Endometrial microvascular endothelial cells (primary cell): Measurements from ENCODE around the gene SLC1A7. TPM values are rescaled to one million over a fixed set of nuclear protein-coding genes. Genes with fewer than 3 reads are reported as not detected.
"Not testable (repeated sequence)": the region's sequence is repeated elsewhere in the genome, so short reads cannot be mapped to it uniquely, and the experiment has no call there.

ENCODE experiments used
- in situ Hi-C: cut with HindIII; loops from 2 replicates; pipeline ENCODE4 v1.10.0; 2017; ENCODE audit warnings: low sequenced_read_pairs, low pct_unique_long_range_greater_than_20kb; ENCODE audit errors: inconsistent ontology term
- total RNA-seq: library from RNA; depleted of rRNA; stranded (reverse); fragments of >200 nt; gene quantifications from one replicate; pipeline ENCODE4 v1.2.3, GENCODE V29; 2015; ENCODE audit errors: inconsistent ontology term

The SLC1A7 gene
- total RNA-seq, result not detected

GRCh38 chr1:53142226-53142853 is at the start of gene SLC1A7:
TSS of gene SLC1A7 (minus strand) at chr1:53142638. CDS start at chr1:53142449, 189 bp downstream.
- in situ Hi-C loops, result no loop called here

GRCh38 chr1:53190210-53190611 is 47.8 kb upstream of the SLC1A7 start:
- in situ Hi-C loops, result no loop called here

DNA sequence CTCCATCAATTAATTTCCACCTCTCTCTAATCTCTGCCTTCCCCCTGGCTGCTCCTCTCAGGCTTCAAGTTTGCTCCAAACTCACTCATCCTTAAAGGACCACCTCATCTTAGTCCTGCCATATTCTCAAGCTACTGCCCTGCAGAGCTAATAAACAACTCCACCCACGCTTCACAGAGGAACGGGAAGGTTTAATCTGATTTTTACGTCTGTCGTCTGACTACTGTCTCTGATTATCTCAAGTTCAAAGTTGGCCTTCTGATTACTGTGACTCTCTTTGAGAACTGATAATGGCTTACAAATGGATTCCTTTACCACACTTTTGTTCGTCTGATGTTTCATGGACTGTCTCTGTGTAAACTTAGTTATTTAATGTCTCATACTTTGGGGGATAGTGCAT is 46.6 kb upstream of the SLC1A7 start:
- in situ Hi-C loops, result no loop called here

DNA sequence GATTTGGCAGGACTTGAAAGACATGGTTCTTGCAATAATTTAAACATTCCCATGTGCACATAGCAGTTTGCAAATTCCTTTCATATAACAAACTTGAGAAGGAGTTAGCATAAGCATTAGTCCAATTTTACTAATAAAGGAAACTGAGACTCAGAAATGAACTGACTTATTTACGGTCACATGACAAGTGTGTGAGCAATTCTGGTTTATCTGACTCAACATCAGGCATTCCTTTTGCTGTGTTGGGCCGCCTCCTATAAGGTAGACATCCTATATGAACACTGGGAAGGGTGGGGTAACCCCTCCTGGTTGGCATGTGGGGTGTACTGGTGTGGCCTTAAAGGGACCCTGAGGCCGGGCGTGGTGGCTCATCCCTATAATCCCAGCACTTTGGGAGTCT is 45.7 kb upstream of the SLC1A7 start:
- in situ Hi-C loops, result no loop called here

DNA sequence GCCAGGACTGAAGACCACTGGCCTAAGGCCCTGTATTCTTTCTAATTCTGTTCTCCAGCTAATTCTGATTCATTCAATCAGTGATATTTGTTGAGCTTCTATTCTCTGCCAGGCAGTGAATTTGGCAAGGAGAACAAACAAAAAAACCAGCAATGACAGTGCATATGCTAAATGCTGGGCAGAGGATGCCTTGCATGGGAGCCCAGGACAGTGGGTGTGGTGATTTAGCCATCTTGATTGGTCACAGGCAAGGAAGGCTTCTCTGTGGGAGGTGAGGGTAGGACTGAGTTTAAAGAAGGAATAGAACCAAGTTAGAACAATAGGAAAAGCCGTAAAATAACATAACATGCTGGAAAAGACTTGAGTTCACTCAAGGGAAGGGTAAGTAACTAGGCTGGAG is 45.0 kb upstream of the SLC1A7 start:
- in situ Hi-C loops, result no loop called here

GRCh38 chr1:53186533-53186932 is 44.1 kb upstream of the SLC1A7 start:
- in situ Hi-C loops, result no loop called here

- in situ Hi-C loops, result not testable (repeated sequence)
Observed at GRCh38 chr1:53185955-53186297, 43.5 kb upstream of the SLC1A7 start.

GRCh38 chr1:53183095-53183990 is 40.9 kb upstream of the SLC1A7 start:
- in situ Hi-C loops, result no loop called here

- in situ Hi-C loops, result no loop called here
Observed at GRCh38 chr1:53182716-53183094, 40.3 kb upstream of the SLC1A7 start.

DNA sequence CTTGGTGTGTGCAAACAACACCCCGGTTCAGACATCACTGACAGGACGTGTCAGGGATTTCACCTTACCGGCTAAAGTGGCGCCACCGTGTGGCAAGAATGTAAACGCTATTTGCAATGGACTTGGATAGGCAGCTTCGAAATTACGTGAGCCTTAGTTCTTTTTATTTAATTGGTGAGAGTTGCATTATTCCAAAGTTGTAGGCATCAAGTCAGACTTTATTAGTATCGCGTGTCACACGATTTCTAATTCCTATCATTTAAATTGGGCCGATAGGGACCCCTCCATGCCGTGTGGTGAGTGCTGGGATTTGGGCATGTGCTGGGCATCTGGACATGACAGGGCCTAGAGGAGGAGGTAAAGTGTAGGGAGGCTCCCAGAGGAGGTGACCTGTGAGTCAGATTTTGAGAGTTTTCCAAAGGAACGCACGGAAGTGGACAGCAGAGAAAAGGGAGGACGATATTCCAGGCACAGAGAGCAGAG is 39.7 kb upstream of the SLC1A7 start:
- in situ Hi-C loops, result no loop called here

DNA sequence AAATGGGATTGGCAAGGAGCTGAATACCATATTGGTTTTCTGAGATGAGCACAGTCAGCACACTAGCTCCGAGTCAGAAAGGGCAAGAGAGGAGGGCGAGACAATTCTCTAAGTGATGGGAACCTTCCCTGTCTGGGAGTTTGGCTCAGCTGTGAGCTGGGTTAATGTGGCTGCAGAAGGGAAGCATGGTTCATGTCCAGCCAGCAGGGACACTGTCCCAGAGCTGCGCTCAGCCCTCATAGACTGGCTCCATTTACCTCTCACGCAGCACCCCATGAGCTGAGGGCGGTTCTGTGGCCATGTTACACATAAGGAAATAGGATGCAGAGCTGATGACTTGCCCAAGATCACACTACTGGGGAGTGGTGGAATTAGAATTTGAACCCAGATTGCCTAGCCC is 38.5 kb upstream of the SLC1A7 start:
- in situ Hi-C loops, result no loop called here

DNA sequence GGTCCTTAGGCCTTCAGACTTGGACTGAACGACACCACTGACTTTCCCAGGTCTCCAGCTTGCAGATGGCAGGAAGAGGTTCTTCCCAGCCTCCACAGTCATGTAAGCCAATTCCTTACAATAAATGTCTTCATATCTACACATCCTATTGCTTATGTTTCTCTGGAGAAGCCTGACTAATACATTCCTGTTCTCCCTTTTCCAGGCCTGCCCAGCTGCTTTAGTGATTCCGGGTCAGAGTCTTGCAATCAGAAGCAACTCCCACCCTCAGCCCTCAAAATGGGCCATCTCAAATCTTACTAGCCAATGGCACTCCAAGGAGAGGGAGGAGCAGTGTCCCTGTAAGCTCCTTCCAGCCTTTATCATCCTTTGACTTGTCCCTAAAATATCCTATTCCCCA is 37.8 kb upstream of the SLC1A7 start:
- in situ Hi-C loops, result no loop called here

DNA sequence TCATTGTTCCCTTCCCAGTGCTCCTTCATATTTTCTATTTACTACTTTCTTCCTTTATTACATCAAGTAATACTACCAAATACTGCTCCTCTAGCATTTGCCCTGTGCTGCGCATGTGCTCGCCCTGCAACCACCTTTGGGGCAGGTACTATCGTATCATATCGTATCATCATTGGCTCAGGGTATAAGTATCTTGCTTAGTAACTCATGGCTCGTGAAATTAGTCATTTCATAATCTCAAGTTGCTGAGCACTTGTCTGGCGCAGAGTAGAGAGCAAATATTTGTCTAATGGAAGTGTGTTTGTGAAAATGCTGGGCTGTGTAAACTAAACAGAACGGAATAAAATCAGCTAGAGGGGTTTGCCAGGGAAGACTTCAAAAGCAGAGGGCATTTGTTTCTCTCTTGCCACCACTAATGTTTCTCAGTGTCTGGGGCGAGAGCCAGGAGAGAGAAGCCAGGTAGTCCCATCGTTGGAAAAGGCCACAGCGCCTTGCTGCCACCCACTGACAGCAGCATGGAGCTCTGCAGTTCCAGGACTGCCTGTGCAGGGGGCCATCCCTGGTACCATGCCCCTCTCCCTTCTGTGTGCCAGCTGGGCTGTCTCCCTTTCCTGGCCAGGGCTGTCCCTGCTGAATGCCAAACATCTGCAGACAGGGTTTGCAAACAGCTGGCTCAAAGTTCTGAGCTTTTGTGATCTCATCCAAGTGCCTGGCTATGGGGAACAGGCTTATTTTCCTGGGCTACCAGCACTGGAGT is 34.2 kb upstream of the SLC1A7 start:
- in situ Hi-C loops, result no loop called here

- in situ Hi-C loops, result no loop called here
Observed at GRCh38 chr1:53174971-53175913, 32.8 kb upstream of the SLC1A7 start.

- in situ Hi-C loops, result no loop called here
Observed at GRCh38 chr1:53172426-53173128, 30.1 kb upstream of the SLC1A7 start.

DNA sequence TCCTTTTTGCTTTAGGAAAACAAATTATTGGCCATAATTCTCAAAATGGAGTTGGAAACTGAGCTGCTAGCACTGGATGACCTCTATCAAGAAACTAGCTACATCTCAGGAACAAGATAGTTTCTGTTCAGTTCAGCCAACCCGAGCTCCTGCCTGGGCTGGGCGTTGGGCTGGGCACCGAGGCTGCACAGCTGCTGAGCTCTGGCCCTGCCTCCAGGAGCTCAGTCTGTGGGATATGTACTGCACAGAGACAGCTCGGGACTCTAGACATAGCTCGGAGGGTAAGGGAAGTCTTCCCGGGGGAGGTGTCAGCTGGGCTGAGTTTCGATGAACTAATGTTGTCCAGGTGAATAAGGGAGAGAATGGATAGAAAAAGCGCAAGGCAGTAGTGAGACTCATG is 24.5 kb upstream of the SLC1A7 start:
- in situ Hi-C loops, result no loop called here

DNA sequence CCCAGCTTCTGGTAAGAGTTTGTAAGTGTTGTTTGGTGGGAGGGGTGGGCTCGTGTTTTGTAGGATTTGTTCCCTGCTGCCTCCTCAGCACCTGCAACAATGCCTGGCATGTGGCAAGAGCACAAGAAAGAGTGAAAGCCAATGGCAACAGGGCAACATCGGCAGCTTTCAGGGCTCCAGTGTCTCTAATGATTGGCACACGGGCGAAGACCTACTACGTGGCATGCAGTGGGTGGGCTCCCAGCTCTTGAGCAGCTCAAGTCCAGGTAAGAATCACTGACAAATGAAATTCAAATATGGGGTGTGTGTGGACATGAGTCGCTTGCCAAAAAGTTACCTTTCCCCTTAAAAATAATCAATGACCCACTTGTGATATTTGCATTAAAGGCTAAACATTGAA is 23.9 kb upstream of the SLC1A7 start:
- in situ Hi-C loops, result no loop called here

DNA sequence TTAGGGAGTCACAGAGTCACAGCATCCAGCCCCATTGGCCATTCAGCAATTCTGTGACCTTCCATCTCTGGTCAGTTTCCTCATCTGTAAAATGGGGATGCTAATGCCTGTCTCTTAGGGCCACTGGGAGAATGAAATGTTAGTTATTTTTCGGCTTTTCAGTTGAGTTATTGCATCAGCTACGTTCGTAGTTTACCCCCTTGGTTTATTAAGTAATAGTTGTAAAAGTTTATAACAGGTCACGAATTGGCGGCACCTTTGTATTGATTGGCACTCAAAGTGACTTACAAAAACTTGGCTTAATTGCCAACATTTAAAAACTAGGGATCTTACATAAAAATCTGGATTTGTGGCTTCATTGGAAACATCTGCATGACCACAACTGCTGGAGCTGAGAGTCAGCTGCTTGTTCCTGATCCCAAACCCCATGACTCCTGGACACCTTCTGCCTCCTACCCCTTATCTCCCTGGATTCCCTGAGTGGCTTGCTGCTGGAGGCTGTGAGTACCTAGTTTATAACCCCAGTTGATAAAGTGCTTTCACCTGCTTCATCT is 23.0 kb upstream of the SLC1A7 start:
- in situ Hi-C loops, result no loop called here
